Upper lobe of right lung (tissue), 1 donor: ENCODE results near the gene PICALM. TPM values are rescaled to one million over a fixed set of nuclear protein-coding genes. Genes with fewer than 3 reads are reported as not detected.

ENCODE experiments used
- ATAC-seq: fragments of 200-7000 bp; cut with Tn5 transposase; one replicate; pipeline ENCODE4 v1.9.1; 2020; ENCODE audit warnings: mild to moderate bottlenecking, moderate library complexity
- DNase-seq: peaks from one replicate; pipeline ENCODE4 v3.0.0-alpha.2; 2020
- H3K27ac ChIP-seq: fragments of 200-600 bp; one replicate; pipeline ENCODE4 v1.8.0; 2022
- H3K27me3 ChIP-seq: fragments of 200-600 bp; one replicate; pipeline ENCODE4 v1.8.0; 2022; ENCODE audit warnings: mild to moderate bottlenecking
- H3K36me3 ChIP-seq: fragments of 200-600 bp; one replicate; pipeline ENCODE4 v1.8.0; 2022
- H3K4me1 ChIP-seq: fragments of 200-600 bp; one replicate; pipeline ENCODE4 v1.8.0; 2022
- H3K4me3 ChIP-seq: fragments of 200-600 bp; one replicate; pipeline ENCODE4 v1.8.0; 2022; ENCODE audit warnings: mild to moderate bottlenecking
- H3K9me3 ChIP-seq: fragments of 200-600 bp; one replicate; pipeline ENCODE4 v1.8.0; 2022
- intact Hi-C: fragments of 100-400 bp; cut with DNase I; formaldehyde crosslinking; loops from one replicate; pipeline ENCODE4 v1.11.0; 2022
- total RNA-seq: library from RNA; stranded (reverse); fragmentation: NEBNext Ultra II Directional; extraction: Animal tissue kit (Norgen Biotek cat#: 25700); gene quantifications from one replicate; pipeline ENCODE4 v1.2.1, GENCODE V29; 2021
- TF ChIP-seq, protein P1 (sequence below): fragments of 200-600 bp; IDR thresholded peaks from one replicate; pipeline ENCODE4 v1.8.0; 2022; ENCODE audit warnings: antibody characterized with exemption
- donor health status: DM: no; HTN: yes; CAD: no; lungs with severe emphysema.

PICALM gene
- total RNA-seq, 1 donor from 2014 or later, result 193 TPM

DNA sequence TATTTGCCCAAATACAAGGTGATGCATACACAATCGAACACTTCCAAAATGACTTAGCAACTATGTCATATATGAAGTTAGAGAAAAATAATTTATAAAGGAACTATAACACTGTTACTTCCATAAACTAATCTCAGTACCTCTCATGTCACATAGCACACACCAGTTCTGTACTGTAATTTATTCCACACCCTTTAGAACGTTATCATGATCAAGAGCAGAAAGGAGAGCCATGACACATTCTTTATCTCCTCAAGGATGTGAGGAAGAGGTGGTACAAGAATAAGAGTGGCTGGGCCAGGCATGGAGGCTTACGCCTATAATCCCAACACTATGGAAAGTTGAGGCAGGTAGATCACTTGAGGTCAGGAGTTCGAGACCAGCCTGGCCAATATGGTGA is 31.1 kb downstream of the PICALM start:
- Histone ChIP-seq H3K27ac (no peak overlapping the region), H3K4me1 (peaks cover 49% of the 10 kb centered on the region), H3K27me3 (no peaks in the 10 kb centered on the region), H3K4me3 (no peak overlapping the region), H3K36me3 (no peaks in the 10 kb centered on the region), H3K9me3 (no peaks in the 10 kb centered on the region)
- TF ChIP-seq, protein P1, sequence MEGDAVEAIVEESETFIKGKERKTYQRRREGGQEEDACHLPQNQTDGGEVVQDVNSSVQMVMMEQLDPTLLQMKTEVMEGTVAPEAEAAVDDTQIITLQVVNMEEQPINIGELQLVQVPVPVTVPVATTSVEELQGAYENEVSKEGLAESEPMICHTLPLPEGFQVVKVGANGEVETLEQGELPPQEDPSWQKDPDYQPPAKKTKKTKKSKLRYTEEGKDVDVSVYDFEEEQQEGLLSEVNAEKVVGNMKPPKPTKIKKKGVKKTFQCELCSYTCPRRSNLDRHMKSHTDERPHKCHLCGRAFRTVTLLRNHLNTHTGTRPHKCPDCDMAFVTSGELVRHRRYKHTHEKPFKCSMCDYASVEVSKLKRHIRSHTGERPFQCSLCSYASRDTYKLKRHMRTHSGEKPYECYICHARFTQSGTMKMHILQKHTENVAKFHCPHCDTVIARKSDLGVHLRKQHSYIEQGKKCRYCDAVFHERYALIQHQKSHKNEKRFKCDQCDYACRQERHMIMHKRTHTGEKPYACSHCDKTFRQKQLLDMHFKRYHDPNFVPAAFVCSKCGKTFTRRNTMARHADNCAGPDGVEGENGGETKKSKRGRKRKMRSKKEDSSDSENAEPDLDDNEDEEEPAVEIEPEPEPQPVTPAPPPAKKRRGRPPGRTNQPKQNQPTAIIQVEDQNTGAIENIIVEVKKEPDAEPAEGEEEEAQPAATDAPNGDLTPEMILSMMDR, result no peak
- intact Hi-C loops, result no loop called here
- DNase-seq (no peak), ATAC-seq (no peak)

DNA sequence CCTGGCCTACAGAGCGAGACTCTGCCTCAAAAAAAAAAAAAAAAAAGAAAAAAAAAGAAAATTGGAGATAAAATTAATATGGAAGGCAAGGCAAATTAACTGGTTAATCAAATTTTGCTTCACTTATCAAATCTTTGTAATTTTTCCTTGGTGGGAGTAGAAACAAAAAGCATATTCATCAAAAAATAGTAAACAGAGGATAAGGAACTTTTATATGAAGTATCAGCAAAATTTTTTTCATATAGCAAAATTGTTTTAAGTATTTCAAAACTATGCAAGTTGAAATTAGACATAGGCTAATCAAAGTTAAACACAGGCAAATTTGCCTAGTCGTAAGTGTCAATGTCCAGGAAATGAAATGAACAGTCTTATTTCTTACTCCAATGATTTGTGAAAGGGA is 33.0 kb downstream of the PICALM start:
- TF ChIP-seq, protein P1, result no peak
- Histone ChIP-seq H3K9me3 (no peaks in the 10 kb centered on the region), H3K4me1 (peaks cover 38% of the 10 kb centered on the region), H3K27me3 (no peaks in the 10 kb centered on the region), H3K36me3 (peaks cover 3% of the 10 kb centered on the region), H3K4me3 (no peak overlapping the region), H3K27ac (no peak overlapping the region)
- DNase-seq (no peak), ATAC-seq (no peak)
- intact Hi-C loops, result no loop called here

DNA sequence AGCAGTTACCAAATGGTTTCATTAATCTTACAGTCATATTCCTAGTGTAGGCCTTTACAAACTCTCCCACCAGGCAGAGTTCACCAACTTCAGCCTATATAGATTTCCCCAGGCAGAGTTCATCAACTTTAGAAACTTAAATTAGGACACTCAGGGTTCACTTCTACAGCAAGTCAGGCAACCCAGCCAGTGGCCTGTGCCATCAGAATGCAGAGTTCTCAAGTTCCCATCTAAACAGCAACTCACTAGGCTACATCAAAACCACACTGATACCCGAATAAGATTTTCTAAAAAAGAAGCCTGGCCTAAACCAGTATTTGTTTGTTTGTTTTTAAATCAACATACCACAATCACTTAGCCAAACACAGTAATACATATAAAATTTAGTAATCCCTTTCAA is 33.7 kb downstream of the PICALM start:
- no peak overlapping the region for H3K4me3 ChIP-seq
- DNase-seq (no peak), ATAC-seq (no peak)
- H3K27ac ChIP-seq, result no peak overlapping the region
- no peaks in the 10 kb centered on the region for H3K27me3 ChIP-seq
- intact Hi-C loops, result no loop called here
- peaks cover 10% of the 10 kb centered on the region for H3K36me3 ChIP-seq
- TF ChIP-seq, protein P1, result no peak
- peaks cover 32% of the 10 kb centered on the region for H3K4me1 ChIP-seq
- no peaks in the 10 kb centered on the region for H3K9me3 ChIP-seq

DNA sequence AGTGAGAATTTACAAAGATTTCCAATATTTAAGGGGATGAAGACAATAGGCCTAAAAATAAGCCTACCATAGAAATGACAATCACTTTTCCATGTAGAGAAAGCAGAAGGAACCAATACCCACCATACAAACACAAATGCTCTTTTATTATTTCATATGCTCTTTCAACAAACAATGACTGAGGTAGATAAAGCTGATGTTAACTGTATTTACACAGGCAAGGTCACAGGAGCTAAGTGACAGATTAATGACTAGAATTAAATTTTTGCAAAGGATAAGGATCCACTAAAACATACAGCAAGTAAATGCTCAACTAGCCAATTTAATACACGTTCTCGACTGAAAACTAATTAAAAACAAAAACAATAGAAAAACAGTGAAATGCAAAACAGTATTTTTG is 34.2 kb downstream of the PICALM start:
- no peak overlapping the region for H3K27ac ChIP-seq
- no peak for DNase-seq
- peaks cover 15% of the 10 kb centered on the region for H3K36me3 ChIP-seq
- TF ChIP-seq, protein P1, result no peak
- H3K9me3 ChIP-seq, result no peaks in the 10 kb centered on the region
- intact Hi-C loops, result no loop called here
- H3K27me3 ChIP-seq, result no peaks in the 10 kb centered on the region
- no peak for ATAC-seq
- no peak overlapping the region for H3K4me3 ChIP-seq
- peaks cover 32% of the 10 kb centered on the region for H3K4me1 ChIP-seq

DNA sequence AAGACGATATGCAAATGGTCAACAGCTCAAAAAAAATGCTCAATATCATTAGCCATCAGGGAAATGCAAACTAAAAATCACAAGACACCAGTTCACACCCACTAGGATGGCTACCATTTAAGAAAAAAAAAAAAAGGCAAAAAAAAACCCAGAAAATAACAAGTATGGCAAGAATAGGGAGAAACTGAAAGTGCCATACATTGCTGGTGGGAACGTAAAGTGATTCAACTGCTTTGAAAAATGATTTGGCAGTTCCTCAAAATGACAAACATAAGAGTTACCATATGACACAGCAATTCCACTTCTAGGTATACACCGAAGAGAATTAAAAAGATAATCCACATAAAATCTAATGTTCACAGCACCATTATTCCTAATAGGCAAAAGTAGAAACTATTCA is 47.5 kb downstream of the PICALM start:
- ATAC-seq (peak; percentile 51), DNase-seq (no peak)
- H3K4me1 ChIP-seq, result no peaks in the 10 kb centered on the region
- peaks cover 66% of the 10 kb centered on the region for H3K36me3 ChIP-seq
- TF ChIP-seq, protein P1, result no peak
- no peaks in the 10 kb centered on the region for H3K27me3 ChIP-seq
- H3K27ac ChIP-seq, result no peak overlapping the region
- H3K4me3 ChIP-seq, result no peak overlapping the region
- no peaks in the 10 kb centered on the region for H3K9me3 ChIP-seq
- intact Hi-C loops, result no loop called here

DNA sequence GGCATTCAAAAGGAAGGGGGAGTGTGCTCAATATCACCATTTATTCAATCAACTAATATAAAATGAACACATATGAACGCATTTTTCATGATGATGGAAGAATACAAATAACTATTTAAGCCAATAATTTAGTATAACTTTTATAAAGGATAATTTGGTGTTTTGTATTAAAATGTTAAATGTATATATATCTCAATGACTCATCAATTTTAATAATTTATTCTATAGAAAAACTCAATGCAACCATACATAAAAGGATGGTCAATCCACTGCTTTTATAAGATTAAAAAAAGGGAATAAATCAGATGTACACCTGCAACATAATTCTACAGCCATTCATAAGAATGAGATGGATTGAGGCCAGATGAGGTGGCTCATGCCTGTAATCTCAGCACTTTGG is 50.6 kb downstream of the PICALM start:
- Histone ChIP-seq H3K27ac (no peak overlapping the region), H3K9me3 (no peaks in the 10 kb centered on the region), H3K36me3 (peaks cover 51% of the 10 kb centered on the region), H3K4me1 (no peaks in the 10 kb centered on the region), H3K27me3 (no peaks in the 10 kb centered on the region), H3K4me3 (no peak overlapping the region)
- TF ChIP-seq, protein P1, result no peak
- ATAC-seq, result no peak
- intact Hi-C loops, result no loop called here
- no peak for DNase-seq
